Skeletal muscle satellite cell (primary cell): ENCODE data around the gene EPGN.
"Not testable (repeated sequence)": the region's sequence is repeated elsewhere in the genome, so short reads cannot be mapped to it uniquely, and the experiment has no call there.

Experiments used
- H3K27me3 ChIP-seq: 2 replicates; pipeline ENCODE4 v1.7.0; 2013; ENCODE audit warnings: low read length; ENCODE audit not compliant: control insufficient read depth, insufficient read depth
- H3K36me3 ChIP-seq: 2 replicates; pipeline ENCODE4 v1.7.0; 2013; ENCODE audit warnings: mild to moderate bottlenecking, control low read depth, low read length; ENCODE audit not compliant: insufficient read depth
- H3K4me1 ChIP-seq: 2 replicates; pipeline ENCODE4 v1.7.0; 2013; ENCODE audit warnings: low read length; ENCODE audit not compliant: control insufficient read depth, insufficient read depth
- H3K4me2 ChIP-seq: 2 replicates; pipeline ENCODE4 v1.7.0; 2013; ENCODE audit warnings: mild to moderate bottlenecking, low read length
- H3K4me3 ChIP-seq: 2 replicates; pipeline ENCODE4 v1.7.0; 2013; ENCODE audit warnings: low read length
- H3K9ac ChIP-seq: 2 replicates; pipeline ENCODE4 v1.7.0; 2013; ENCODE audit warnings: mild to moderate bottlenecking, low read depth, low read length, moderate library complexity
- H3K9me3 ChIP-seq: replicated peaks from 2 replicates; pipeline ENCODE4 v1.7.0; 2013; ENCODE audit warnings: mild to moderate bottlenecking, control low read depth, low read length

Gene EPGN

GRCh38 chr4:74325886-74326285 lies 17.6 kb downstream of the EPGN start:
- H3K36me3 ChIP-seq: no peaks in the 10 kb centered on the region
- peaks cover 13% of the 10 kb centered on the region for H3K4me1 ChIP-seq
- no peaks in the 10 kb centered on the region for H3K27me3 ChIP-seq
- no peaks in the 10 kb centered on the region for H3K9me3 ChIP-seq
- H3K4me2 ChIP-seq: no peak overlapping the region
- no peak overlapping the region for H3K9ac ChIP-seq
- no peak overlapping the region for H3K4me3 ChIP-seq

- no peak overlapping the region for H3K4me3 ChIP-seq
- no peaks in the 10 kb centered on the region for H3K27me3 ChIP-seq
- H3K9me3 ChIP-seq: no peaks in the 10 kb centered on the region
- H3K4me1 ChIP-seq: peaks cover 13% of the 10 kb centered on the region
- H3K4me2 ChIP-seq: peak overlapping the region; percentile 48
- peak overlapping the region; percentile 34 for H3K9ac ChIP-seq
- no peaks in the 10 kb centered on the region for H3K36me3 ChIP-seq
Observed at GRCh38 chr4:74327762-74328161, 19.5 kb downstream of the EPGN start.

GRCh38 chr4:74328501-74328900 lies 20.2 kb downstream of the EPGN start:
- Histone ChIP-seq H3K4me2 (no peak overlapping the region), H3K4me1 (peaks cover 13% of the 10 kb centered on the region), H3K36me3 (no peaks in the 10 kb centered on the region), H3K9me3 (no peaks in the 10 kb centered on the region), H3K4me3 (no peak overlapping the region), H3K27me3 (no peaks in the 10 kb centered on the region), H3K9ac (no peak overlapping the region)

- Histone ChIP-seq H3K9me3 (no peaks in the 10 kb centered on the region), H3K4me3 (no peak overlapping the region), H3K4me1 (peaks cover 13% of the 10 kb centered on the region), H3K9ac (no peak overlapping the region), H3K27me3 (no peaks in the 10 kb centered on the region), H3K36me3 (no peaks in the 10 kb centered on the region), H3K4me2 (no peak overlapping the region)
Observed at GRCh38 chr4:74329307-74329706, 21.0 kb downstream of the EPGN start.

GRCh38 chr4:74330295-74330750 lies 22.1 kb downstream of the EPGN start:
- Histone ChIP-seq H3K4me3 (no peak overlapping the region), H3K36me3 (no peaks in the 10 kb centered on the region), H3K9ac (no peak overlapping the region), H3K9me3 (no peaks in the 10 kb centered on the region), H3K4me2 (no peak overlapping the region), H3K4me1 (peaks cover 13% of the 10 kb centered on the region), H3K27me3 (no peaks in the 10 kb centered on the region)

GRCh38 chr4:74331252-74331651 lies 23.0 kb downstream of the EPGN start:
- H3K4me1 ChIP-seq: peaks cover 13% of the 10 kb centered on the region
- no peak overlapping the region for H3K4me2 ChIP-seq
- H3K9ac ChIP-seq: no peak overlapping the region
- H3K9me3 ChIP-seq: no peaks in the 10 kb centered on the region
- H3K4me3 ChIP-seq: no peak overlapping the region
- no peaks in the 10 kb centered on the region for H3K36me3 ChIP-seq
- H3K27me3 ChIP-seq: no peaks in the 10 kb centered on the region

GRCh38 chr4:74331944-74332343 lies 23.7 kb downstream of the EPGN start:
- no peaks in the 10 kb centered on the region for H3K36me3 ChIP-seq
- no peak overlapping the region for H3K4me2 ChIP-seq

GRCh38 chr4:74334636-74335035 lies 26.4 kb downstream of the EPGN start:
- no peaks in the 10 kb centered on the region for H3K4me1 ChIP-seq
- H3K27me3 ChIP-seq: no peaks in the 10 kb centered on the region
- no peak overlapping the region for H3K4me2 ChIP-seq
- H3K36me3 ChIP-seq: no peaks in the 10 kb centered on the region
- H3K9me3 ChIP-seq: no peaks in the 10 kb centered on the region
- H3K4me3 ChIP-seq: no peak overlapping the region
- H3K9ac ChIP-seq: no peak overlapping the region

More at GRCh38 chr4:74331944-74332343, 23.7 kb downstream of the EPGN start:
- Histone ChIP-seq H3K4me1 (peaks cover 12% of the 10 kb centered on the region), H3K9me3 (no peaks in the 10 kb centered on the region), H3K4me3 (no peak overlapping the region), H3K9ac (no peak overlapping the region), H3K27me3 (no peaks in the 10 kb centered on the region)

GRCh38 chr4:74335341-74336021 lies 27.2 kb downstream of the EPGN start:
- Histone ChIP-seq H3K9ac (no peak overlapping the region), H3K9me3 (no peaks in the 10 kb centered on the region), H3K4me2 (no peak overlapping the region), H3K4me3 (no peak overlapping the region), H3K27me3 (no peaks in the 10 kb centered on the region), H3K4me1 (peaks cover 3% of the 10 kb centered on the region), H3K36me3 (no peaks in the 10 kb centered on the region)

GRCh38 chr4:74338792-74339333 lies 30.6 kb downstream of the EPGN start:
- Histone ChIP-seq H3K9me3 (no peaks in the 10 kb centered on the region), H3K4me2 (no peak overlapping the region), H3K36me3 (no peaks in the 10 kb centered on the region), H3K9ac (no peak overlapping the region), H3K4me3 (no peak overlapping the region), H3K27me3 (no peaks in the 10 kb centered on the region), H3K4me1 (peaks cover 3% of the 10 kb centered on the region)

- Histone ChIP-seq H3K36me3 (no peaks in the 10 kb centered on the region), H3K4me3 (no peak overlapping the region), H3K4me2 (no peak overlapping the region), H3K4me1 (peaks cover 3% of the 10 kb centered on the region), H3K27me3 (no peaks in the 10 kb centered on the region), H3K9me3 (peaks cover 4% of the 10 kb centered on the region), H3K9ac (no peak overlapping the region)
Observed at GRCh38 chr4:74339501-74339900, 31.2 kb downstream of the EPGN start.

- not testable (repeated sequence) for H3K4me3 ChIP-seq, H3K9me3 ChIP-seq, H3K36me3 ChIP-seq, H3K4me1 ChIP-seq, H3K9ac ChIP-seq, H3K4me2 ChIP-seq, H3K27me3 ChIP-seq
Observed at GRCh38 chr4:74340421-74340820, 32.2 kb downstream of the EPGN start.
